Glutamatergic neuron (in vitro differentiated cells): ENCODE data around the gene HRC. TPM values are rescaled to one million over a fixed set of nuclear protein-coding genes. Genes with fewer than 3 reads are reported as not detected.
A peak's percentile ranks its signal among the peaks of the same experiment; 100 is the strongest.

Experiments
- DNase-seq: peaks from one replicate; pipeline ENCODE4 v3.0.0; 2022
- H3K27ac Mint-ChIP-seq: one replicate; pipeline ENCODE4 v1.8.0; 2020; ENCODE audit warnings: mild to moderate bottlenecking, mixed read lengths, inconsistent platforms; ENCODE audit not compliant: unreplicated experiment
- H3K27me3 Mint-ChIP-seq: one replicate; pipeline ENCODE4 v1.8.0; 2020; ENCODE audit warnings: mild to moderate bottlenecking, moderate library complexity, mixed read lengths, inconsistent platforms; ENCODE audit not compliant: unreplicated experiment
- H3K36me3 Mint-ChIP-seq: one replicate; pipeline ENCODE4 v1.8.0; 2020; ENCODE audit warnings: mild to moderate bottlenecking, mixed read lengths, inconsistent platforms; ENCODE audit not compliant: unreplicated experiment
- H3K4me1 Mint-ChIP-seq: one replicate; pipeline ENCODE4 v1.8.0; 2020; ENCODE audit warnings: mild to moderate bottlenecking, low read depth, mixed read lengths, inconsistent platforms; ENCODE audit not compliant: unreplicated experiment
- H3K4me3 Mint-ChIP-seq: one replicate; pipeline ENCODE4 v1.8.0; 2020; ENCODE audit warnings: mild to moderate bottlenecking, mixed read lengths, inconsistent platforms; ENCODE audit not compliant: unreplicated experiment
- H3K9me3 Mint-ChIP-seq: one replicate; pipeline ENCODE4 v1.8.0; 2020; ENCODE audit warnings: mild to moderate bottlenecking, moderate library complexity, mixed read lengths, inconsistent platforms; ENCODE audit not compliant: unreplicated experiment
- CTCF ChIP-seq: fragments of 200-600 bp; sonication (generic); IDR thresholded peaks from one replicate; pipeline ENCODE4 v1.5.0; 2021; ENCODE audit not compliant: partially characterized antibody, unreplicated experiment
- long read RNA-seq: library from polyadenylated mRNA; unstranded; transcript quantifications from one replicate; pipeline ENCODE4 v2.0.0, GENCODE V29; 2020; ENCODE audit not compliant: unreplicated experiment
- total RNA-seq: library from RNA; stranded (reverse); fragmentation: NEBNext Ultra II Directional; extraction: Animal tissue kit (Norgen Biotek cat#: 25700); gene quantifications from one replicate; pipeline ENCODE4 v1.2.1, GENCODE V29; 2021; ENCODE audit not compliant: unreplicated experiment

The HRC gene
- total RNA-seq = 26.6 TPM
- long read RNA-seq, partial matches to known transcripts = 0 of 9 reads
- long read RNA-seq, other reads (novel, unspliced or antisense) = 6 of 9 reads

- H3K4me3 Mint-ChIP-seq = peak within 1 kb of the TSS; percentile 65
- H3K27ac Mint-ChIP-seq = peak within 1 kb of the TSS; percentile 60
- peaks cover 15% of the 10 kb centered on the region for H3K4me1 Mint-ChIP-seq
- H3K27me3 Mint-ChIP-seq = peaks cover 18% of the 10 kb centered on the region
- TF ChIP-seq CTCF = no peak
- DNase-seq = peak; percentile 39
- H3K36me3 Mint-ChIP-seq = peaks cover 15% of the 10 kb centered on the region
- H3K9me3 Mint-ChIP-seq = peaks cover 23% of the 10 kb centered on the region
Observed at GRCh38 chr19:49155005-49155819, at the start of gene HRC. TSS of gene HRC (minus strand) at chr19:49155396. CDS start at chr19:49155237, 159 bp downstream.

- H3K36me3 Mint-ChIP-seq = peaks cover 15% of the 10 kb centered on the region
- no peaks in the 10 kb centered on the region for H3K4me1 Mint-ChIP-seq
- peaks cover 4% of the 10 kb centered on the region for H3K27me3 Mint-ChIP-seq
- no peak for DNase-seq
- no peak overlapping the region for H3K4me3 Mint-ChIP-seq
- no peak overlapping the region for H3K27ac Mint-ChIP-seq
- TF ChIP-seq CTCF = no peak
- peaks cover 2% of the 10 kb centered on the region for H3K9me3 Mint-ChIP-seq
Observed at GRCh38 chr19:49201042-49201441, 45.8 kb upstream of the HRC start.

GRCh38 chr19:49200238-49200862, 45.2 kb upstream of the HRC start:
- H3K27ac Mint-ChIP-seq = no peak overlapping the region
- H3K27me3 Mint-ChIP-seq = peaks cover 4% of the 10 kb centered on the region
- no peak for TF ChIP-seq CTCF
- H3K9me3 Mint-ChIP-seq = peaks cover 2% of the 10 kb centered on the region
- H3K4me3 Mint-ChIP-seq = no peak overlapping the region
- peaks cover 15% of the 10 kb centered on the region for H3K36me3 Mint-ChIP-seq
- no peak for DNase-seq
- no peaks in the 10 kb centered on the region for H3K4me1 Mint-ChIP-seq

- DNase-seq = no peak
- Mint-ChIP-seq H3K27ac (no peak overlapping the region), H3K4me3 (no peak overlapping the region), H3K27me3 (peaks cover 3% of the 10 kb centered on the region), H3K4me1 (no peaks in the 10 kb centered on the region), H3K36me3 (peaks cover 15% of the 10 kb centered on the region), H3K9me3 (peaks cover 2% of the 10 kb centered on the region)
- TF ChIP-seq CTCF = no peak
Observed at GRCh38 chr19:49196527-49197240, 41.5 kb upstream of the HRC start.
